Raji (cell line): ENCODE measurements around the gene GLDN.

Experiments used
- POLR2A ChIP-seq: IDR thresholded peaks from 2 replicates; pipeline ENCODE4 v1.6.1; 2011; ENCODE audit warnings: low read depth, low read length, control low read depth; ENCODE audit not compliant: insufficient read depth

The GLDN gene

GRCh38 chr15:51366920-51367319, 25.5 kb downstream of the GLDN start:
- TF ChIP-seq POLR2A: no peak

- no peak for TF ChIP-seq POLR2A
Observed at GRCh38 chr15:51367322-51367976, 26.0 kb downstream of the GLDN start.

GRCh38 chr15:51368307-51368706, 26.9 kb downstream of the GLDN start:
- TF ChIP-seq POLR2A: no peak

GRCh38 chr15:51368751-51369450, 27.4 kb downstream of the GLDN start:
- TF ChIP-seq POLR2A: no peak

GRCh38 chr15:51369451-51369761, 28.0 kb downstream of the GLDN start:
- TF ChIP-seq POLR2A: no peak

GRCh38 chr15:51371266-51371665, 29.8 kb downstream of the GLDN start:
- TF ChIP-seq POLR2A: no peak

- TF ChIP-seq POLR2A: no peak
Observed at GRCh38 chr15:51374131-51374530, 32.7 kb downstream of the GLDN start.

GRCh38 chr15:51375966-51376640, 34.6 kb downstream of the GLDN start:
- TF ChIP-seq POLR2A: no peak

- TF ChIP-seq POLR2A: no peak
Observed at GRCh38 chr15:51377038-51377786, 35.8 kb downstream of the GLDN start.

- no peak for TF ChIP-seq POLR2A
Observed at GRCh38 chr15:51378406-51378805, 37.0 kb downstream of the GLDN start.

- no peak for TF ChIP-seq POLR2A
Observed at GRCh38 chr15:51379390-51379789, 37.9 kb downstream of the GLDN start.

GRCh38 chr15:51380999-51381806, 39.7 kb downstream of the GLDN start:
- TF ChIP-seq POLR2A: no peak

GRCh38 chr15:51382787-51383186, 41.3 kb downstream of the GLDN start:
- TF ChIP-seq POLR2A: no peak

GRCh38 chr15:51386029-51386428, 44.6 kb downstream of the GLDN start:
- TF ChIP-seq POLR2A: no peak

- TF ChIP-seq POLR2A: no peak
Observed at GRCh38 chr15:51386486-51386885, 45.0 kb downstream of the GLDN start.
